ENCODE data around the gene BCAN. TPM values are rescaled to one million over a fixed set of nuclear protein-coding genes. Genes with fewer than 3 reads are reported as not detected.
A peak's percentile ranks its signal among the peaks of the same experiment; 100 is the strongest.

BCAN gene
- total and polyA plus RNA-seq, 2 of the 4 experiments (the other 2 are of a cell fraction) = 0.07 TPM; not detected in 1

- dilution Hi-C loops (cut with HindIII; ENCODE audit: low sequenced_read_pairs, unreplicated experiment) = no loop called here
- CTCF ChIA-PET = interaction anchor here (0.7 to 1.8 kb wide), 2 partner anchors 17 to 146 kb away, joined by 5 to 14 read pairs; no protein-coding TSS in a partner anchor
Measured at GRCh38 chr1:156643778-156644092, 1.8 kb downstream of the BCAN start.

More at GRCh38 chr1:156643778-156644092, 1.8 kb downstream of the BCAN start:
- Histone ChIP-seq H2BK15ac (ENCODE audit: low read depth, low read length) (no peak overlapping the region), H4K8ac (ENCODE audit: low read depth in 2 of 2, low read length in 2 of 2) (no peak overlapping the region), H3K4me3 (ENCODE audit: insufficient read depth, low read depth, low read length) (no peak overlapping the region), H3K14ac (replicated peaks; ENCODE audit: low read depth, low read length) (no peak overlapping the region), H2BK5ac (ENCODE audit: low read depth, low read length, poor library complexity, severe bottlenecking) (no peak overlapping the region), H2AFZ (replicated peaks; ENCODE audit: low read length, poor library complexity) (no peak overlapping the region), H2AK5ac (ENCODE audit: low read depth, low read length) (no peak overlapping the region), H2AK9ac (replicated peaks; ENCODE audit: low read depth, low read length, poor library complexity) (peak overlapping the region; percentile 28), H3K27me3 (ENCODE audit: control insufficient read depth, insufficient read depth, low read length) (peaks cover 96% of the 10 kb centered on the region), H3K36me3 (ENCODE audit: control insufficient read depth, insufficient read depth, low read length) (no peaks in the 10 kb centered on the region), H4K5ac (ENCODE audit: low read depth, low read length) (no peak overlapping the region), H2BK120ac (ENCODE audit: low read depth, low read length) (no peak overlapping the region), H4K91ac (ENCODE audit: insufficient read depth, low read depth, low read length) (no peak overlapping the region), H3K4ac (ENCODE audit: low read depth, low read length) (no peak overlapping the region), H3K56ac (ENCODE audit: extremely low read depth, insufficient read depth, low read length) (no peak overlapping the region), H3K9ac (ENCODE audit: low read depth, low read length) (no peak overlapping the region), H3K4me2 (ENCODE audit: low read depth, low read length) (no peak overlapping the region), H3K23ac (ENCODE audit: low read depth, low read length) (no peak overlapping the region), H2BK20ac (ENCODE audit: low read depth, low read length) (no peak overlapping the region), H4K20me1 (ENCODE audit: insufficient read depth, low read length) (peaks cover 18% of the 10 kb centered on the region; the same call in 1 of the 2 replicates), H3K9me1 (ENCODE audit: insufficient read depth, low read length) (no peaks in the 10 kb centered on the region), H3K27ac (ENCODE audit: insufficient read depth, low read length) (no peak overlapping the region), H3K9me3 (ENCODE audit: control insufficient read depth, insufficient read depth, low read length) (0 out of 2 replicates have a peak, but pooled peaks cover 1% of the 10 kb centered on the region), H3K4me1 (ENCODE audit: control insufficient read depth, insufficient read depth, low read length) (no peaks in the 10 kb centered on the region; the same call in 1 of the 2 replicates), H3K79me1 (ENCODE audit: low read depth in 1 of 2, low read length in 2 of 2) (no peaks in the 10 kb centered on the region), H3K18ac (ENCODE audit: low read depth, low read length) (no peak overlapping the region)
- in situ Hi-C loops (cut with MboI; ENCODE audit: low sequenced_read_pairs) (no loop called here), intact Hi-C loops (cut with micrococcal nuclease) (no loop called here)
- POLR2A ChIA-PET (ENCODE audit: unreplicated experiment) = no interaction called here
- no TSS peak for BruUV-seq (replicated peaks)
- DNase-seq (no peak), ATAC-seq (ENCODE audit: low read depth) (no peak)
- TF ChIP-seq MXI1 (IDR thresholded peaks at IDR 0.05; ENCODE audit: borderline replicate concordance, low read depth, low read length) (no peak), RCOR1 (IDR thresholded peaks at IDR 0.05; ENCODE audit: insufficient replicate concordance, low read length) (no peak), POLR2A (IDR thresholded peaks at IDR 0.05; ENCODE audit: low read depth, low read length) (no peak), MAZ (IDR thresholded peaks at IDR 0.05; ENCODE audit: borderline replicate concordance, low read depth, low read length) (no peak), RFX5 (IDR thresholded peaks at IDR 0.05; ENCODE audit: low read depth, low read length) (no peak), SMC3 (IDR thresholded peaks at IDR 0.05; ENCODE audit: low read depth, low read length) (no peak), ELK1 (IDR thresholded peaks at IDR 0.05; ENCODE audit: borderline replicate concordance, low read depth, low read length) (no peak)
- TF ChIP-seq, protein P1, sequence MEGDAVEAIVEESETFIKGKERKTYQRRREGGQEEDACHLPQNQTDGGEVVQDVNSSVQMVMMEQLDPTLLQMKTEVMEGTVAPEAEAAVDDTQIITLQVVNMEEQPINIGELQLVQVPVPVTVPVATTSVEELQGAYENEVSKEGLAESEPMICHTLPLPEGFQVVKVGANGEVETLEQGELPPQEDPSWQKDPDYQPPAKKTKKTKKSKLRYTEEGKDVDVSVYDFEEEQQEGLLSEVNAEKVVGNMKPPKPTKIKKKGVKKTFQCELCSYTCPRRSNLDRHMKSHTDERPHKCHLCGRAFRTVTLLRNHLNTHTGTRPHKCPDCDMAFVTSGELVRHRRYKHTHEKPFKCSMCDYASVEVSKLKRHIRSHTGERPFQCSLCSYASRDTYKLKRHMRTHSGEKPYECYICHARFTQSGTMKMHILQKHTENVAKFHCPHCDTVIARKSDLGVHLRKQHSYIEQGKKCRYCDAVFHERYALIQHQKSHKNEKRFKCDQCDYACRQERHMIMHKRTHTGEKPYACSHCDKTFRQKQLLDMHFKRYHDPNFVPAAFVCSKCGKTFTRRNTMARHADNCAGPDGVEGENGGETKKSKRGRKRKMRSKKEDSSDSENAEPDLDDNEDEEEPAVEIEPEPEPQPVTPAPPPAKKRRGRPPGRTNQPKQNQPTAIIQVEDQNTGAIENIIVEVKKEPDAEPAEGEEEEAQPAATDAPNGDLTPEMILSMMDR (conservative IDR thresholded peaks at IDR 0.05; ENCODE audit: low read depth, low read length) = no peak
- WGBS, 2 experiments (ENCODE audit: extremely low coverage in 2 of 2, insufficient read length in 1 of 2) = 34% methylated on average over 4 of the region's 7 CpGs; no CpG with 5 or more reads in 1 of the 2 experiments

Data from IMR-90 (cell line).